Measurements from ENCODE around the gene CLTB.

Gene CLTB

GRCh38 chr5:176352116-176352878 lies 64.0 kb downstream of the CLTB start:
- no peak for DNase-seq (ENCODE audit: low read depth)

DNA sequence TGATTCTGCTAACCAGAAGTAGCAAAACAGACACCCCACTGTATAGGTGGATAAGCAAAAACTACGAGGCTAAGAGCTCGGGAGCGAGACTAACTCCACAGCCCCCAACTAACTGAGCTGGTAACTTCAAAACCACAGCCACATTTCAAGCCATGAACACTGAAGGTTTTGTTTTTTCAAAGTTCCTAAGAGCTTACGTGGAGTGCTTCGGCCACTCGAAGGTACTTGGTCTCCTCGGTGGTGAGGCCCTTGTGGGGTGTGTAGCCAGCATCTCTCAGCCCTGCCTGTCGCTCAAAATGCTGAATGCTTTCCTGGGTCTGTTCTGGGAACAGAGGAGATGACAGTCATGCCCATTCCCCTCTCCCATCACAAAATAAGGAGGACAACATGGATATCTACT lies 65.9 kb downstream of the CLTB start:
- DNase-seq (ENCODE audit: low read depth), result no peak

DNA sequence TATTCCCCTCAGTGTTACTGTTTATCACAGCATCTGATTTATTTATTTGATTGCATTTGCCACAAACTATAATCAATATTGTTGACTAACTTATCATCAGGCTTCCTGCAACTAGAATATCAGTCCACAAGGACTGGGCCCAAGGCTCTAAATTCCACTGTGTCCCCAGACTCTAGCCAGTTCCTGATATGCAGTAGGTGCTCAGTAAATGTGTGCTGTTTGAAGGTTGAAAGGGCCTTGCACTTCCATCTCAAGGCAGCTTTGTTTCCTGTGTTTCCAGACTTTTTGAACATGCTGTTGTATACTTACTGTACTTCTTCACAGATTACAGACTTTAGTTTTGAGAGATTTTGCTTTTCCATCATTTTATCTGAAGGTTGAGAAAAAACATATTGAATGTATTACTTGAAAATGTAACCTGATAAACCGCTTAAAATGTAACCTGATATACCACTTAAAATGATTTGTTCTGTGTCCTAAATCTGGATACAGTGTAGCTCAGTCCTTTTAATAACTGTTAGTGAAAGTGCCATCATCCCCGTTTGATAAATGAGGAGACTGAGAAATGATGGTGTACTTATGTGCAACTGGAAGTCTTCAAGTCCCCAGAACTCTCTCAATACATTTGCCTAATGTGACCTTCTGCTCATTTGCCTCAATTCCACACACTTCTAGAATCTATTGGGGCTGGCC lies 73.4 kb downstream of the CLTB start:
- DNase-seq (ENCODE audit: low read depth), result no peak
